Measurements from ENCODE around the gene CARNS1. TPM values are rescaled to one million over a fixed set of nuclear protein-coding genes. Genes with fewer than 3 reads are reported as not detected.

CARNS1 gene
- total RNA-seq, 1 experiment from 2014 or later, result 1.3 TPM

GRCh38 chr11:67428052-67429001, 12.8 kb downstream of the CARNS1 start, which contains the start of gene RPS6KB2 (continued):
- no peak for TF ChIP-seq ATF2 (CRISPR knock-in tag; IDR thresholded peaks at IDR 0.05; ENCODE audit: borderline replicate concordance, low read depth)
- no peak for TF ChIP-seq GRHL2 (CRISPR knock-in tag; IDR thresholded peaks at IDR 0.05; ENCODE audit: insufficient replicate concordance, severe bottlenecking)
- no peak for TF ChIP-seq HMGA2 (CRISPR knock-in tag; IDR thresholded peaks at IDR 0.05)
- no peak for TF ChIP-seq STAT6 (CRISPR knock-in tag; conservative IDR thresholded peaks at IDR 0.05; ENCODE audit: low read depth)
- TF ChIP-seq FOXJ3 (CRISPR knock-in tag; IDR thresholded peaks at IDR 0.05; ENCODE audit: borderline replicate concordance), result no peak
- TF ChIP-seq ERG (CRISPR knock-in tag; IDR thresholded peaks at IDR 0.05), result no peak
- no peak for TF ChIP-seq CBFB (CRISPR knock-in tag; IDR thresholded peaks at IDR 0.05; ENCODE audit: low read depth)
- TF ChIP-seq, protein P1, sequence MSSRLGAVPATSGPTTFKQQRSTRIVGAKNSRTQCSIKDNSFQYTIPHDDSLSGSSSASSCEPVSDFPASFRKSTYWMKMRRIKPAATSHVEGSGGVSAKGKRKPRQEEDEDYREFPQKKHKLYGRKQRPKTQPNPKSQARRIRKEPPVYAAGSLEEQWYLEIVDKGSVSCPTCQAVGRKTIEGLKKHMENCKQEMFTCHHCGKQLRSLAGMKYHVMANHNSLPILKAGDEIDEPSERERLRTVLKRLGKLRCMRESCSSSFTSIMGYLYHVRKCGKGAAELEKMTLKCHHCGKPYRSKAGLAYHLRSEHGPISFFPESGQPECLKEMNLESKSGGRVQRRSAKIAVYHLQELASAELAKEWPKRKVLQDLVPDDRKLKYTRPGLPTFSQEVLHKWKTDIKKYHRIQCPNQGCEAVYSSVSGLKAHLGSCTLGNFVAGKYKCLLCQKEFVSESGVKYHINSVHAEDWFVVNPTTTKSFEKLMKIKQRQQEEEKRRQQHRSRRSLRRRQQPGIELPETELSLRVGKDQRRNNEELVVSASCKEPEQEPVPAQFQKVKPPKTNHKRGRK (CRISPR knock-in tag; IDR thresholded peaks at IDR 0.05; ENCODE audit: borderline replicate concordance), result no peak
- peak; percentile 84; the same call in 1 of the 2 replicates for TF ChIP-seq ETV6 (CRISPR knock-in tag; IDR thresholded peaks at IDR 0.05)
- no peak for TF ChIP-seq ZNF317 (CRISPR knock-in tag; IDR thresholded peaks at IDR 0.05; ENCODE audit: borderline replicate concordance, low read depth)
- TF ChIP-seq ZSCAN18 (CRISPR knock-in tag; IDR thresholded peaks at IDR 0.05), result no peak
- TF ChIP-seq ZNF263 (CRISPR knock-in tag; IDR thresholded peaks at IDR 0.05; ENCODE audit: low read depth), result no peak
- no peak for TF ChIP-seq SMAD3 (CRISPR knock-in tag; IDR thresholded peaks at IDR 0.05; ENCODE audit: borderline replicate concordance)
- TF ChIP-seq, protein P2, sequence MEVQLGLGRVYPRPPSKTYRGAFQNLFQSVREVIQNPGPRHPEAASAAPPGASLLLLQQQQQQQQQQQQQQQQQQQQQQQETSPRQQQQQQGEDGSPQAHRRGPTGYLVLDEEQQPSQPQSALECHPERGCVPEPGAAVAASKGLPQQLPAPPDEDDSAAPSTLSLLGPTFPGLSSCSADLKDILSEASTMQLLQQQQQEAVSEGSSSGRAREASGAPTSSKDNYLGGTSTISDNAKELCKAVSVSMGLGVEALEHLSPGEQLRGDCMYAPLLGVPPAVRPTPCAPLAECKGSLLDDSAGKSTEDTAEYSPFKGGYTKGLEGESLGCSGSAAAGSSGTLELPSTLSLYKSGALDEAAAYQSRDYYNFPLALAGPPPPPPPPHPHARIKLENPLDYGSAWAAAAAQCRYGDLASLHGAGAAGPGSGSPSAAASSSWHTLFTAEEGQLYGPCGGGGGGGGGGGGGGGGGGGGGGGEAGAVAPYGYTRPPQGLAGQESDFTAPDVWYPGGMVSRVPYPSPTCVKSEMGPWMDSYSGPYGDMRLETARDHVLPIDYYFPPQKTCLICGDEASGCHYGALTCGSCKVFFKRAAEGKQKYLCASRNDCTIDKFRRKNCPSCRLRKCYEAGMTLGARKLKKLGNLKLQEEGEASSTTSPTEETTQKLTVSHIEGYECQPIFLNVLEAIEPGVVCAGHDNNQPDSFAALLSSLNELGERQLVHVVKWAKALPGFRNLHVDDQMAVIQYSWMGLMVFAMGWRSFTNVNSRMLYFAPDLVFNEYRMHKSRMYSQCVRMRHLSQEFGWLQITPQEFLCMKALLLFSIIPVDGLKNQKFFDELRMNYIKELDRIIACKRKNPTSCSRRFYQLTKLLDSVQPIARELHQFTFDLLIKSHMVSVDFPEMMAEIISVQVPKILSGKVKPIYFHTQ (CRISPR knock-in tag; IDR thresholded peaks at IDR 0.05), result no peak
- no peak for TF ChIP-seq NR1H2 (CRISPR knock-in tag; IDR thresholded peaks at IDR 0.05)
- no peak for TF ChIP-seq TCF7 (CRISPR knock-in tag; IDR thresholded peaks at IDR 0.05; ENCODE audit: low read depth)
- TF ChIP-seq, protein P3, sequence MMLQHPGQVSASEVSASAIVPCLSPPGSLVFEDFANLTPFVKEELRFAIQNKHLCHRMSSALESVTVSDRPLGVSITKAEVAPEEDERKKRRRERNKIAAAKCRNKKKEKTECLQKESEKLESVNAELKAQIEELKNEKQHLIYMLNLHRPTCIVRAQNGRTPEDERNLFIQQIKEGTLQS (CRISPR knock-in tag; conservative IDR thresholded peaks at IDR 0.05), result 0 out of 2 replicates have a peak, but pooled peaks have one; percentile 49
- TF ChIP-seq ZNF671 (CRISPR knock-in tag; IDR thresholded peaks at IDR 0.05), result no peak
- no peak for TF ChIP-seq NFYB (CRISPR knock-in tag; conservative IDR thresholded peaks at IDR 0.05; ENCODE audit: low read depth)
- no peak for TF ChIP-seq ZNF532 (CRISPR knock-in tag; IDR thresholded peaks at IDR 0.05; ENCODE audit: borderline replicate concordance)
- no peak for TF ChIP-seq ELF4 (CRISPR knock-in tag; IDR thresholded peaks at IDR 0.05; ENCODE audit: low read depth)

Data from WTC11 (cell line).